Liver (tissue), 9 donors: ENCODE data around the gene SUGCT. TPM values are rescaled to one million over a fixed set of nuclear protein-coding genes. Genes with fewer than 3 reads are reported as not detected.

Source experiments
- DNase-seq: peaks from one replicate; pipeline ENCODE4 v3.0.0-alpha.2; 2017; ENCODE audit warnings: low spot score
- H3K27ac ChIP-seq, 2 donors: one replicate each; pipeline ENCODE4 v1.7.0; 2013; ENCODE audit warnings: inconsistent platforms in 2 of 2, low read length in 2 of 2, control low read depth in 1 of 2, low read depth in 1 of 2, mild to moderate bottlenecking in 1 of 2
- H3K27me3 ChIP-seq, 4 donors: one replicate each; pipeline versions ENCODE4 v1.6.1 to v1.7.0; 2013; ENCODE audit warnings: low read length in 3 of 4, inconsistent platforms in 1 of 4, mild to moderate bottlenecking in 1 of 4, moderate library complexity in 1 of 4; ENCODE audit not compliant: control insufficient read depth in 4 of 4, insufficient read depth in 4 of 4
- H3K36me3 ChIP-seq, 4 donors: one replicate each; pipeline versions ENCODE4 v1.6.1 to v1.7.0; 2013; ENCODE audit warnings: low read length in 3 of 4, mild to moderate bottlenecking in 3 of 4, low read depth in 1 of 4, moderate library complexity in 1 of 4; ENCODE audit not compliant: control insufficient read depth in 4 of 4, insufficient read depth in 3 of 4
- H3K4me1 ChIP-seq, 4 donors: one replicate each; pipeline versions ENCODE4 v1.6.1 to v1.7.0; 2013; ENCODE audit warnings: low read length in 3 of 4, mild to moderate bottlenecking in 3 of 4, moderate library complexity in 1 of 4; ENCODE audit not compliant: control insufficient read depth in 4 of 4, insufficient read depth in 4 of 4
- H3K4me3 ChIP-seq, 3 donors: one replicate each; pipeline versions ENCODE4 v1.6.1 to v1.7.0; 2013; ENCODE audit warnings: low read length in 3 of 3, control low read depth in 1 of 3, low read depth in 1 of 3, mild to moderate bottlenecking in 1 of 3
- H3K9ac ChIP-seq, 2 donors: one replicate each; pipeline ENCODE4 v1.7.0; 2013; ENCODE audit warnings: low read length in 2 of 2, mild to moderate bottlenecking in 2 of 2, moderate library complexity in 2 of 2, control low read depth in 1 of 2, low read depth in 1 of 2
- H3K9me3 ChIP-seq, 4 donors: one replicate each; pipeline versions ENCODE4 v1.6.1 to v1.7.0; 2013; ENCODE audit warnings: low read length in 3 of 4; ENCODE audit not compliant: control insufficient read depth in 4 of 4
- EGR1 ChIP-seq, 2 donors: IDR thresholded peaks; 2 replicates each; pipeline ENCODE4 v1.6.1; 2016 to 2018; ENCODE audit warnings: antibody characterized with exemption in 2 of 2, low read depth in 2 of 2
- FOXA1 ChIP-seq: IDR thresholded peaks from 2 replicates; pipeline ENCODE4 v1.6.1; 2016; ENCODE audit warnings: antibody characterized with exemption
- FOXA2 ChIP-seq: IDR thresholded peaks from 2 replicates; pipeline ENCODE4 v1.6.1; 2016; ENCODE audit warnings: antibody characterized with exemption
- GABPA ChIP-seq, 2 donors: IDR thresholded peaks in 1 of 2; conservative IDR thresholded peaks in 1 of 2; 2 replicates each; pipeline ENCODE4 v1.6.1; 2016; ENCODE audit warnings: antibody characterized with exemption in 2 of 2, mild to moderate bottlenecking in 1 of 2, moderate library complexity in 1 of 2
- HNF4A ChIP-seq, 2 donors: conservative IDR thresholded peaks; 2 replicates each; pipeline ENCODE4 v1.6.1; 2016; ENCODE audit warnings: antibody characterized with exemption in 2 of 2, mild to moderate bottlenecking in 2 of 2
- JUND ChIP-seq, 2 donors: IDR thresholded peaks; 2 replicates each; pipeline ENCODE4 v1.6.1; 2016; ENCODE audit warnings: antibody characterized with exemption in 2 of 2
- MAX ChIP-seq: IDR thresholded peaks from 2 replicates; pipeline ENCODE4 v1.6.1; 2016; ENCODE audit warnings: antibody characterized with exemption
- NR2F2 ChIP-seq: IDR thresholded peaks from 2 replicates; pipeline ENCODE4 v1.6.1; 2016; ENCODE audit warnings: antibody characterized with exemption
- RAD21 ChIP-seq, 2 donors: IDR thresholded peaks; 2 replicates each; pipeline ENCODE4 v1.6.1; 2016; ENCODE audit warnings: antibody characterized with exemption in 2 of 2, mild to moderate bottlenecking in 2 of 2
- REST ChIP-seq: IDR thresholded peaks from 2 replicates; pipeline ENCODE4 v1.6.1; 2016; ENCODE audit warnings: antibody characterized with exemption, mild to moderate bottlenecking
- RXRA ChIP-seq, 2 donors: IDR thresholded peaks; 2 replicates each; pipeline ENCODE4 v1.6.1; 2017 to 2018; ENCODE audit warnings: antibody characterized with exemption in 2 of 2, mild to moderate bottlenecking in 1 of 2
- SP1 ChIP-seq: IDR thresholded peaks from 2 replicates; pipeline ENCODE4 v1.6.1; 2018; ENCODE audit warnings: antibody characterized with exemption, mild to moderate bottlenecking
- TAF1 ChIP-seq: conservative IDR thresholded peaks from 2 replicates; pipeline ENCODE4 v1.6.1; 2016; ENCODE audit warnings: antibody characterized with exemption, mild to moderate bottlenecking
- YY1 ChIP-seq: IDR thresholded peaks from 2 replicates; pipeline ENCODE4 v1.6.1; 2016; ENCODE audit warnings: antibody characterized with exemption, mild to moderate bottlenecking
- WGBS: extraction: QIAGEN DNeasy Blood & Tissue Kit; methylation state at CpG from one replicate; pipeline ENCODE4 v1.1.7; 2013; 5-methylcytosine and 5-hydroxymethylcytosine counted together
- polyA plus RNA-seq, 2 donors: library from polyadenylated mRNA; stranded (reverse) in 1 of 2; unstranded in 1 of 2; fragments of 200-250 nt in 1 of 2; fragments of >200 nt in 1 of 2; fragmentation: Nextera tagmentation in 1 of 2; extraction: Ambion mirVana in 1 of 2; gene quantifications; one replicate each; pipeline versions ENCODE4 v1.2.1 to v1.2.3, GENCODE V29; 2013 to 2015
- total RNA-seq, 2 donors: library from RNA; depleted of rRNA; stranded (reverse); fragments of >200 nt; gene quantifications; one replicate each; pipeline ENCODE4 v1.2.3, GENCODE V29; 2014
- TF ChIP-seq, protein P1 (sequence below): fragments of 150-350 bp; IDR thresholded peaks from 2 replicates; pipeline ENCODE4 v1.5.1; 2017; ENCODE audit warnings: improper control_type of control experiment, low read depth, low read length; ENCODE audit not compliant: missing input control
- TF ChIP-seq, protein P2 (sequence below): IDR thresholded peaks from 2 replicates; pipeline ENCODE4 v1.6.1; 2016; ENCODE audit warnings: antibody characterized with exemption
- donor health status: healthy.
- donor health status: healthy.
- donor health status: healthy.
- donor health status: healthy.
- donor health status: healthy.

SUGCT gene
- total and polyA plus RNA-seq, 4 donors, result 6.2 to 11.9 (median 9.9) TPM

DNA sequence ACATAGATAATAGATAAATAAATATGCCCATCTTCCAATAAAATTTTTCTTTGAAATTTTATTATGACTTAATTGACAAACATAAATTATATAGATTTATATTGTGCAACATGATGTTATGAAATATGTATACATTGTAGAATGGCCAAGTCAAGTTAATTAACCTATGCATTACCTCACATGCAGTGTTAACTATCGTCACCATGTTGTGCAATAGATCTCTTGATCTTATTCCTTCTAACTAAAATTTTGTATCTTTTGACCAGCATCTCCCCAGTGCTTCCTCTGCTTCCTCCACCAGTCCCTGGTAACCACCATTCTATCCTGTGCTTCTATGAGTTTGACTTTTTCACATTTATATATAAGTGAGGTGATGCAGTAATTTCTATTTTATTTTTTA lies 259.6 kb downstream of the SUGCT start:
- Histone ChIP-seq H3K27ac (no peak overlapping the region), H3K36me3 (no peaks in the 10 kb centered on the region), H3K9me3 (peaks cover 0 to 1% (median 0%) of the 10 kb centered on the region in 4 donors), H3K9ac (no peak overlapping the region), H3K27me3 (no peaks in the 10 kb centered on the region), H3K4me1 (no peaks in the 10 kb centered on the region), H3K4me3 (no peak overlapping the region)
- DNase-seq, result no peak
- TF ChIP-seq, protein P1, sequence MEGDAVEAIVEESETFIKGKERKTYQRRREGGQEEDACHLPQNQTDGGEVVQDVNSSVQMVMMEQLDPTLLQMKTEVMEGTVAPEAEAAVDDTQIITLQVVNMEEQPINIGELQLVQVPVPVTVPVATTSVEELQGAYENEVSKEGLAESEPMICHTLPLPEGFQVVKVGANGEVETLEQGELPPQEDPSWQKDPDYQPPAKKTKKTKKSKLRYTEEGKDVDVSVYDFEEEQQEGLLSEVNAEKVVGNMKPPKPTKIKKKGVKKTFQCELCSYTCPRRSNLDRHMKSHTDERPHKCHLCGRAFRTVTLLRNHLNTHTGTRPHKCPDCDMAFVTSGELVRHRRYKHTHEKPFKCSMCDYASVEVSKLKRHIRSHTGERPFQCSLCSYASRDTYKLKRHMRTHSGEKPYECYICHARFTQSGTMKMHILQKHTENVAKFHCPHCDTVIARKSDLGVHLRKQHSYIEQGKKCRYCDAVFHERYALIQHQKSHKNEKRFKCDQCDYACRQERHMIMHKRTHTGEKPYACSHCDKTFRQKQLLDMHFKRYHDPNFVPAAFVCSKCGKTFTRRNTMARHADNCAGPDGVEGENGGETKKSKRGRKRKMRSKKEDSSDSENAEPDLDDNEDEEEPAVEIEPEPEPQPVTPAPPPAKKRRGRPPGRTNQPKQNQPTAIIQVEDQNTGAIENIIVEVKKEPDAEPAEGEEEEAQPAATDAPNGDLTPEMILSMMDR, result no peak
- TF ChIP-seq, protein P2, sequence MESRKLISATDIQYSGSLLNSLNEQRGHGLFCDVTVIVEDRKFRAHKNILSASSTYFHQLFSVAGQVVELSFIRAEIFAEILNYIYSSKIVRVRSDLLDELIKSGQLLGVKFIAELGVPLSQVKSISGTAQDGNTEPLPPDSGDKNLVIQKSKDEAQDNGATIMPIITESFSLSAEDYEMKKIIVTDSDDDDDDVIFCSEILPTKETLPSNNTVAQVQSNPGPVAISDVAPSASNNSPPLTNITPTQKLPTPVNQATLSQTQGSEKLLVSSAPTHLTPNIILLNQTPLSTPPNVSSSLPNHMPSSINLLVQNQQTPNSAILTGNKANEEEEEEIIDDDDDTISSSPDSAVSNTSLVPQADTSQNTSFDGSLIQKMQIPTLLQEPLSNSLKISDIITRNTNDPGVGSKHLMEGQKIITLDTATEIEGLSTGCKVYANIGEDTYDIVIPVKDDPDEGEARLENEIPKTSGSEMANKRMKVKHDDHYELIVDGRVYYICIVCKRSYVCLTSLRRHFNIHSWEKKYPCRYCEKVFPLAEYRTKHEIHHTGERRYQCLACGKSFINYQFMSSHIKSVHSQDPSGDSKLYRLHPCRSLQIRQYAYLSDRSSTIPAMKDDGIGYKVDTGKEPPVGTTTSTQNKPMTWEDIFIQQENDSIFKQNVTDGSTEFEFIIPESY, result no peak
- TF ChIP-seq NR2F2 (no peak), TAF1 (no peak), RXRA (IDR thresholded peaks at IDR 0.05) (no peak), YY1 (no peak)
- WGBS, result 78% methylated on average over 1 of the region's 1 CpG

DNA sequence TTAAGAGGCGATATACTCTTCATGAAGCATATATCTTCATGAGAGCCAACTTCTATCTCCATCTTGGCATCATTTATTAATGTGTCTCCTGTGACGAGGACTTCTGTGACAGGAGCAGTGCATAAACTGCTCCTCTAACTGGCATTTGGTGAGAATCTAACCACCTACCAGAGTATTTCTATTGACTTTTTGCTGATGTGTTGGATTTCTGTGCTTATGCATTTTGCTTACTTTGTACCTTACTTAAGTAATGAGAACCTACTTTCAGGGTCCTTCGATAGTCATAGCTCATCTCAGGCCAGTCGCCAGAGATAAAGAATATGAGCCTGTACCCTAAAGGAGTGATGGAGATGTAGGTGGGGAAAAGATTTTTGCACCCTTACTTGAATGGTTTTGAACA lies 265.7 kb downstream of the SUGCT start:
- no peak for DNase-seq
- WGBS, result 92% methylated on average over 4 of the region's 4 CpGs
- no peak for TF ChIP-seq RXRA (IDR thresholded peaks at IDR 0.05)
- no peak for TF ChIP-seq REST
- no peak for TF ChIP-seq GABPA (IDR thresholded peaks at IDR 0.05 in 1 of 2, conservative IDR thresholded peaks at IDR 0.05 in 1 of 2)
- TF ChIP-seq, protein P2, result no peak
- TF ChIP-seq YY1, result no peak
- TF ChIP-seq, protein P1, result no peak
- no peak for TF ChIP-seq MAX
- no peak for TF ChIP-seq FOXA2
- no peak for TF ChIP-seq TAF1
- TF ChIP-seq JUND (IDR thresholded peaks at IDR 0.05), result no peak
- TF ChIP-seq HNF4A (conservative IDR thresholded peaks at IDR 0.05), result no peak
- no peak for TF ChIP-seq RAD21 (IDR thresholded peaks at IDR 0.05)
- no peak for TF ChIP-seq EGR1 (IDR thresholded peaks at IDR 0.05; ENCODE audit: low read depth in 2 of 2)
- TF ChIP-seq NR2F2, result no peak
- TF ChIP-seq FOXA1, result no peak
- TF ChIP-seq SP1, result no peak
- Histone ChIP-seq H3K27me3 (no peaks in the 10 kb centered on the region), H3K9ac (no peak overlapping the region), H3K9me3 (peaks cover 0 to 4% (median 0%) of the 10 kb centered on the region in 4 donors), H3K4me1 (peaks cover 3 to 24% (median 10%) of the 10 kb centered on the region in 4 donors), H3K4me3 (no peak overlapping the region), H3K36me3 (no peaks in the 10 kb centered on the region), H3K27ac (no peak overlapping the region)
